ENCODE data around the gene CDC14A.

The CDC14A gene

GRCh38 chr1:100538913-100539835 lies 186.9 kb downstream of the CDC14A start:
- DNase-seq (ENCODE audit: low spot score): peak; percentile 51

- no peak for DNase-seq (ENCODE audit: low spot score)
Measured at GRCh38 chr1:100539836-100540536, 187.7 kb downstream of the CDC14A start.

- no peak for DNase-seq (ENCODE audit: low spot score)
Measured at GRCh38 chr1:100542285-100542684, 190.0 kb downstream of the CDC14A start.

GRCh38 chr1:100543640-100544039 lies 191.3 kb downstream of the CDC14A start:
- peak; percentile 67 for DNase-seq (ENCODE audit: low spot score)

GRCh38 chr1:100544791-100545190 lies 192.5 kb downstream of the CDC14A start:
- no peak for DNase-seq (ENCODE audit: low spot score)

GRCh38 chr1:100545855-100546254 lies 193.5 kb downstream of the CDC14A start:
- DNase-seq (ENCODE audit: low spot score): no peak

- no peak for DNase-seq (ENCODE audit: low spot score)
Measured at GRCh38 chr1:100552031-100552430, 199.7 kb downstream of the CDC14A start.

- no peak for DNase-seq (ENCODE audit: low spot score)
Measured at GRCh38 chr1:100552922-100553321, 200.6 kb downstream of the CDC14A start.

GRCh38 chr1:100556181-100556580 lies 203.9 kb downstream of the CDC14A start:
- DNase-seq (ENCODE audit: low spot score): no peak

- DNase-seq (ENCODE audit: low spot score): no peak
Measured at GRCh38 chr1:100556925-100557605, 204.8 kb downstream of the CDC14A start.

- no peak for DNase-seq (ENCODE audit: low spot score)
Measured at GRCh38 chr1:100557606-100557953, 205.3 kb downstream of the CDC14A start.

- DNase-seq (ENCODE audit: low spot score): peak; percentile 56
Measured at GRCh38 chr1:100565533-100565932, 213.2 kb downstream of the CDC14A start.

GRCh38 chr1:100565937-100566699 lies 213.8 kb downstream of the CDC14A start:
- no peak for DNase-seq (ENCODE audit: low spot score)

GRCh38 chr1:100567062-100567461 lies 214.8 kb downstream of the CDC14A start:
- no peak for DNase-seq (ENCODE audit: low spot score)
